PC-3 (cell line): ENCODE measurements around the gene MAP3K8. TPM values are rescaled to one million over a fixed set of nuclear protein-coding genes. Genes with fewer than 3 reads are reported as not detected.

Experiments
- ATAC-seq: fragments of 200-7000 bp; cut with Tn5 transposase; 2 replicates; pipeline ENCODE4 v1.9.1; 2020; ENCODE audit warnings: mild to moderate bottlenecking, moderate library complexity
- BruUV-seq: library from RNA; stranded (reverse); fragments of 400-500 nt; replicated peaks from 2 replicates; lab custom pipeline; 2021; lab: Mats Ljungman, UMichigan
- CTCF ChIA-PET: fragments of 300-600 bp; sonication (Branson Sonifier 250); formaldehyde crosslinking; loops from one replicate; lab custom pipeline; 2022; ENCODE audit warnings: antibody characterized with exemption; lab: Charles Lee
- POLR2A ChIA-PET: fragments of 300-600 bp; sonication (Branson Sonifier 250); formaldehyde crosslinking; loops from one replicate; lab custom pipeline; 2022; ENCODE audit warnings: antibody characterized with exemption; ENCODE audit not compliant: unreplicated experiment; lab: Charles Lee
- DNase-seq: peaks from one replicate; pipeline ENCODE4 v3.0.0-alpha.2; 2015
- H2AFZ ChIP-seq: fragments of 300-600 bp; sonication (generic); 2 replicates; pipeline ENCODE4 v1.6.0; 2016; ENCODE audit warnings: antibody characterized with exemption, low read length
- H3F3A ChIP-seq: fragments of 300-600 bp; sonication (generic); one replicate; pipeline ENCODE4 v1.6.0; 2017; ENCODE audit warnings: antibody characterized with exemption, low read length, control low read depth, mild to moderate bottlenecking; ENCODE audit not compliant: unreplicated experiment
- H3K27ac ChIP-seq: fragments of 300-600 bp; sonication (generic); 2 replicates; pipeline ENCODE4 v1.5.1; 2016; ENCODE audit warnings: mild to moderate bottlenecking, low read length
- H3K27me3 ChIP-seq: fragments of 300-600 bp; sonication (generic); 2 replicates; pipeline ENCODE4 v1.6.1; 2016; ENCODE audit warnings: low read length, mixed read lengths
- H3K36me3 ChIP-seq: fragments of 300-600 bp; sonication (generic); 2 replicates; pipeline ENCODE4 v1.6.1; 2016; ENCODE audit warnings: low read depth, mixed run types, low read length, mixed read lengths
- H3K4me1 ChIP-seq: fragments of 300-600 bp; sonication (generic); 2 replicates; pipeline ENCODE4 v1.5.1; 2016; ENCODE audit warnings: low read length; ENCODE audit not compliant: insufficient read depth
- H3K4me2 ChIP-seq: fragments of 300-600 bp; sonication (generic); 2 replicates; pipeline ENCODE4 v1.6.0; 2016; ENCODE audit warnings: low read length
- H3K4me3 ChIP-seq: fragments of 300-600 bp; sonication (generic); 2 replicates; pipeline ENCODE4 v1.5.1; 2016; ENCODE audit warnings: mild to moderate bottlenecking, low read length, mixed read lengths
- H3K79me2 ChIP-seq: fragments of 300-600 bp; sonication (generic); 2 replicates; pipeline ENCODE4 v1.6.1; 2017; ENCODE audit warnings: low read length, mixed read lengths
- H3K9ac ChIP-seq: fragments of 300-600 bp; sonication (generic); 2 replicates; pipeline ENCODE4 v1.6.0; 2016; ENCODE audit warnings: mild to moderate bottlenecking, low read length
- H3K9me2 ChIP-seq: fragments of 300-600 bp; sonication (generic); replicated peaks from 2 replicates; pipeline ENCODE4 v1.6.1; 2016; ENCODE audit warnings: mixed run types, low read length, mixed read lengths
- H3K9me3 ChIP-seq: fragments of 300-600 bp; sonication (generic); 2 replicates; pipeline ENCODE4 v1.6.1; 2016; ENCODE audit warnings: low read length, mixed read lengths
- H4K20me1 ChIP-seq: fragments of 300-600 bp; sonication (generic); 2 replicates; pipeline ENCODE4 v1.6.1; 2016; ENCODE audit warnings: low read length, mixed read lengths
- EZH2 ChIP-seq: fragments of 300-600 bp; sonication (generic); IDR thresholded peaks from one replicate; pipeline ENCODE4 v1.6.1; 2017; ENCODE audit warnings: antibody characterized with exemption, mild to moderate bottlenecking, low read length; ENCODE audit not compliant: unreplicated experiment
- EZH2phosphoT487 ChIP-seq: fragments of 300-600 bp; sonication (generic); IDR thresholded peaks from 2 replicates; pipeline ENCODE4 v1.6.1; 2018; ENCODE audit warnings: mild to moderate bottlenecking, antibody characterized with exemption, low read length, borderline replicate concordance
- intact Hi-C: fragments of 100-400 bp; cut with micrococcal nuclease; formaldehyde crosslinking; loops from 2 replicates; pipeline ENCODE4 v1.9.0; 2023
- total RNA-seq: library from RNA; depleted of rRNA; stranded (reverse); fragments of >200 nt; gene quantifications from 2 replicates; pipeline ENCODE4 v1.2.3, GENCODE V29; 2014
- TF ChIP-seq, protein P1 (sequence below): fragments of 300-600 bp; sonication (generic); conservative IDR thresholded peaks from 2 replicates; pipeline ENCODE4 v1.5.1; 2017; ENCODE audit warnings: antibody characterized with exemption, low read depth, mild to moderate bottlenecking, low read length

The MAP3K8 gene
- total RNA-seq, 1 experiment from 2014 or later = 6.5 TPM

DNA sequence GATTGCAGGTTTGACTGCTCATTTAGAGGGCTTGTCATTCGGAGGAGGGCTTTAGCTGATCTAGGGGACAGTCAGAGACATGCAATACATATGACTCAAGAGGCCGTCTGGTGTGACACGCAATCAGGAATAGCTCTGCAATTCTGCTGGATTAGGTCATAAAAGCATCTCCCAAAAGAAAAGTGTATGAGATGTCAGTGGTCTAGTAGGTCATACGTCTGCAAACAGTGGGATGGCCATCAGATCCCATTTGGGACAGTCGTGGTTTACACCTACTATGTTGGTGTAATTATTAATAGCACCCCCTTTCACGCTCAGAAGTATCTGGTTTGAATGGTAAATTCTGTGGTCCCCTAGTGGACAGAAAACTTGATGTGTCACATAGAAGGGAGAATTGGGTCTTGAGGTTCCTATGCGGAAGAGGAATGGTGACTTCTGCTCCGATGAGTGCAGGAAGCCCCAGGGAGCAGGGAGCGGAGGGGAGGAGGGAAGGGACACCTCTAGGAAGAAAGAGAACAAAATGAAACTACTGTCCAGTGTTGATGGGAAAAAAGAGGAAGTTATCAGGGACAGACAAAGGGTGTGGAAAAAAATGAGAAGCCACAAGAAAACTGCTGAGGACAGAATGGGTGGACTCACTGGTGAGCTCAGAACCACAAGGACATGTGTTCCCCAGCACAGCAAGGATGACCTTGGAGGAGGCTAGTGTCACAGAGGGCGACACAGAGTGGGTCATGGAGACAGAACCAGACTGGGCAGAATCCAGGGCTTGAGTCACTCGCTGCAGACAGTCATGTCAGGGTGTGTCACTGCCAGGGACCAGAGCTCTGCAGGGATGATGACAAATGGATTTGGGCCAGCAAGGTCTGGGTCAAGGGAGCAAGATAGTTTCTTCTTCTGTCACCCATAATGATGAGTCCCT lies 59.9 kb downstream of the MAP3K8 start:
- no peaks in the 10 kb centered on the region for H3K36me3 ChIP-seq
- POLR2A ChIA-PET = no interaction called here
- H3F3A ChIP-seq = no peaks in the 10 kb centered on the region
- H3K79me2 ChIP-seq = no peaks in the 10 kb centered on the region
- DNase-seq = peak; percentile 49
- no peak overlapping the region for H3K4me2 ChIP-seq
- no peak overlapping the region for H3K9ac ChIP-seq
- intact Hi-C loops = no loop called here
- CTCF ChIA-PET = no interaction called here
- ATAC-seq = peak; percentile 50
- no peak overlapping the region for H2AFZ ChIP-seq
- H3K27ac ChIP-seq = no peak overlapping the region
- BruUV-seq = no TSS peak
- H3K9me3 ChIP-seq = no peaks in the 10 kb centered on the region
- no peaks in the 10 kb centered on the region for H3K27me3 ChIP-seq
- no peaks in the 10 kb centered on the region for H3K9me2 ChIP-seq
- TF ChIP-seq EZH2phosphoT487 (no peak), EZH2 (no peak)
- TF ChIP-seq, protein P1, sequence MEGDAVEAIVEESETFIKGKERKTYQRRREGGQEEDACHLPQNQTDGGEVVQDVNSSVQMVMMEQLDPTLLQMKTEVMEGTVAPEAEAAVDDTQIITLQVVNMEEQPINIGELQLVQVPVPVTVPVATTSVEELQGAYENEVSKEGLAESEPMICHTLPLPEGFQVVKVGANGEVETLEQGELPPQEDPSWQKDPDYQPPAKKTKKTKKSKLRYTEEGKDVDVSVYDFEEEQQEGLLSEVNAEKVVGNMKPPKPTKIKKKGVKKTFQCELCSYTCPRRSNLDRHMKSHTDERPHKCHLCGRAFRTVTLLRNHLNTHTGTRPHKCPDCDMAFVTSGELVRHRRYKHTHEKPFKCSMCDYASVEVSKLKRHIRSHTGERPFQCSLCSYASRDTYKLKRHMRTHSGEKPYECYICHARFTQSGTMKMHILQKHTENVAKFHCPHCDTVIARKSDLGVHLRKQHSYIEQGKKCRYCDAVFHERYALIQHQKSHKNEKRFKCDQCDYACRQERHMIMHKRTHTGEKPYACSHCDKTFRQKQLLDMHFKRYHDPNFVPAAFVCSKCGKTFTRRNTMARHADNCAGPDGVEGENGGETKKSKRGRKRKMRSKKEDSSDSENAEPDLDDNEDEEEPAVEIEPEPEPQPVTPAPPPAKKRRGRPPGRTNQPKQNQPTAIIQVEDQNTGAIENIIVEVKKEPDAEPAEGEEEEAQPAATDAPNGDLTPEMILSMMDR = no peak; the same call in 1 of the 2 replicates
- H3K4me3 ChIP-seq = no peak overlapping the region
- no peaks in the 10 kb centered on the region for H4K20me1 ChIP-seq
- H3K4me1 ChIP-seq = peaks cover 19% of the 10 kb centered on the region

DNA sequence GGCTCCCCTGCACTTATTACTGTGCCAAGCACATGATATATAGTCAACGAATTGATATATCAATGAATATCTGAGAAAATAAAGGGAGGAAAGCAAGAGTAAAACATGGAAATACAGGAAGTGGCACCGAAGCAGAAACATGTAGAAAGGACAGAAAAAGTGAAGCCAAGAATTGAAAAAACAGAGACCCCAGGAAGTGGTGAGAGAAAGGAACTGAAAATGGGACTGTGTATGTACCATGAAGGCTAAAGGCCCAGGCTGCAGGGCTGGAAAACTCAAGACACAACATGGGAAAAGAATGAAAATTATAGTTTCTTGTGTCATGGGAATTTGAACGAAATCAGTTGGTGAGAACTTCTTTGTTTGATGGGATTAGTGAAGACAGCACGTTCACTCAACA lies 60.6 kb downstream of the MAP3K8 start:
- Histone ChIP-seq H3K4me3 (no peak overlapping the region), H3K27ac (no peak overlapping the region), H3K36me3 (no peaks in the 10 kb centered on the region), H2AFZ (no peak overlapping the region), H3K9me3 (no peaks in the 10 kb centered on the region), H3K27me3 (no peaks in the 10 kb centered on the region), H3K4me1 (peaks cover 19% of the 10 kb centered on the region), H3K9me2 (no peaks in the 10 kb centered on the region), H3K4me2 (no peak overlapping the region), H3K9ac (no peak overlapping the region), H3K79me2 (no peaks in the 10 kb centered on the region), H3F3A (no peaks in the 10 kb centered on the region), H4K20me1 (no peaks in the 10 kb centered on the region)
- DNase-seq (no peak), ATAC-seq (no peak)
- no TSS peak for BruUV-seq
- intact Hi-C loops = no loop called here
- POLR2A ChIA-PET = no interaction called here
- TF ChIP-seq EZH2 (no peak), EZH2phosphoT487 (no peak)
- TF ChIP-seq, protein P1 = no peak
- CTCF ChIA-PET = no interaction called here

DNA sequence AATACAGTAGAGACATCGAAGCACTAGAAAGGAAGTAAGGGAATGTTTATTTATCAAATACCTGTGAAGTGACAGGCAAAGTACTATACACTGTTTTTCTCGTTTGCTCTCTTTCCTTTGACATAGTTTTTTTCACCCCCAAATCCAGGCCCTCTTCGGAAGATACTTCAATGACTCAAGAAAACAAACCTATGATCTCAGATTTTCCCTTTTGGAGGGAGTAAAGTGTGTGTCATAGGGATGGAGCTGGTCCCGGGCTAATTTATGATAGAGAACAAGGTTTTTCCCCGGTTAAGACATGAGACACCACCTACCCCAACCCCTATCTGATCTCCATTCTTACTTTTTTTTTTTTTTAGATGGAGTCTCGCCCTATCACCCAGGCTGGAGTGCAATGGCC lies 61.7 kb downstream of the MAP3K8 start:
- ChIA-PET CTCF (no interaction called here), POLR2A (no interaction called here)
- Histone ChIP-seq H3K9ac (no peak overlapping the region), H3K4me1 (peaks cover 19% of the 10 kb centered on the region), H4K20me1 (no peaks in the 10 kb centered on the region), H3K9me2 (no peaks in the 10 kb centered on the region), H3K4me3 (no peak overlapping the region), H3K27me3 (no peaks in the 10 kb centered on the region), H2AFZ (no peak overlapping the region), H3K4me2 (no peak overlapping the region), H3K27ac (0 out of 2 replicates have a peak overlapping the region, but pooled peaks have one; percentile 36), H3F3A (no peaks in the 10 kb centered on the region), H3K79me2 (no peaks in the 10 kb centered on the region), H3K9me3 (no peaks in the 10 kb centered on the region), H3K36me3 (no peaks in the 10 kb centered on the region)
- intact Hi-C loops = no loop called here
- ATAC-seq = peak; percentile 22; the same call in 1 of the 2 replicates
- DNase-seq = peak; percentile 55
- TF ChIP-seq, protein P1 = no peak
- TF ChIP-seq EZH2phosphoT487 (no peak), EZH2 (no peak)
- BruUV-seq = no TSS peak
